Measurements from ENCODE around the gene TIMP2. TPM values are rescaled to one million over a fixed set of nuclear protein-coding genes. Genes with fewer than 3 reads are reported as not detected.

Gene TIMP2
- total and polyA plus RNA-seq, 2 of the 13 experiments (the other 11 are each of a cell fraction or from before 2014, with no cell fraction given), result 3.8 to 8.5 TPM

DNA sequence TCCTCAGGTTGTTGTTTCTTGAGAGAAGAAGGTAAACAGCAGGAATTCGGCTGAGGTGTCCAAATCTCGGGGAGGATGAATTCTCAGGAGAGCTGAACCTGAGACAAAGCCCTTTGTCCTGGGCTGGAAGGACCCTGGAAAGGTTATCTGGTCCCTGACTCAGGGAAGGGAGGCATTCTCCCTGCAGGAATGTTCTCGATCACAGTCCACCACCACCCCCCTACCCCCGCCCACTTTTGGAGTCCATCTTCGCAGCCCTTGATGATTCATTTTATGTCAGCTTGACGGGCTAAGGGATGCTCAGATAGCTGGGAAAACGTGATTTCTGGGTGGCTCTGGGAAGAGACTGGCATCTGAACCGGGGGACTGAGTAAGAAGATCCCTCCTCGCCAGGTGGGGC, 20.8 kb downstream of the TIMP2 start:
- ChIA-PET POLR2A (interaction anchor here (1.1 kb wide), 1 partner anchor 16 kb away, joined by 3 read pairs; no protein-coding TSS in a partner anchor), CTCF (ENCODE audit: low intra/inter-chr PET ratio, low total read pairs) (no interaction called here)
- no peaks in the 10 kb centered on the region for H3K79me2 ChIP-seq (ENCODE audit: insufficient read depth, low read length)
- peaks cover 24% of the 10 kb centered on the region for H3K4me1 ChIP-seq (ENCODE audit: insufficient read depth, low read length)
- DNase-seq (ENCODE audit: low spot score) (no peak), ATAC-seq (no peak), FAIRE-seq (no peak)
- H3K27ac ChIP-seq (ENCODE audit: extremely low read length, insufficient read depth, low read length), result no peak overlapping the region
- H4K20me1 ChIP-seq (ENCODE audit: insufficient read depth, low read length), result no peaks in the 10 kb centered on the region
- no peak overlapping the region for H3K9ac ChIP-seq (ENCODE audit: insufficient read depth, low read depth, low read length)
- H3K4me2 ChIP-seq (ENCODE audit: low read depth, low read length), result no peak overlapping the region
- 86% methylated on average over 9 of the region's 9 CpGs for WGBS (ENCODE audit: low lambda C conversion rate)
- H3K27me3 ChIP-seq (ENCODE audit: control insufficient read depth in 1 of 2, insufficient read depth in 2 of 2, low read length in 2 of 2), result no peaks in the 10 kb centered on the region
- intact Hi-C loops (cut with micrococcal nuclease; ENCODE audit: unreplicated experiment), result no loop called here
- H3K36me3 ChIP-seq (replicated peaks in 1 of 2; ENCODE audit: control insufficient read depth in 1 of 2, insufficient read depth in 2 of 2, low read length in 2 of 2), result no peaks in the 10 kb centered on the region; a peak in 2 of 5 replicates
- no peak overlapping the region for H2AFZ ChIP-seq (ENCODE audit: low read length)
- no peak overlapping the region for H3K4me3 ChIP-seq (replicated peaks in 1 of 3; ENCODE audit: insufficient read depth in 1 of 3, low read depth in 2 of 3, low read length in 3 of 3)
- H3K9me3 ChIP-seq (ENCODE audit: low read length), result no peaks in the 10 kb centered on the region
- in situ Hi-C loops (cut with HindIII; ENCODE audit: extremely low pct_ligation_motif_present, low pct_unique_long_range_greater_than_20kb), result no loop called here
- no TSS peak for BruUV-seq (replicated peaks)
- TF ChIP-seq TBP (CRISPR knock-in tag; IDR thresholded peaks at IDR 0.05) (no peak), CENPX (CRISPR knock-in tag; IDR thresholded peaks at IDR 0.05) (no peak), KDM2A (CRISPR knock-in tag; IDR thresholded peaks at IDR 0.05; ENCODE audit: borderline replicate concordance, low read depth) (no peak), IRF2 (CRISPR knock-in tag; IDR thresholded peaks at IDR 0.05) (no peak), MEIS1 (CRISPR knock-in tag; IDR thresholded peaks at IDR 0.05; ENCODE audit: borderline replicate concordance) (no peak), JUN (CRISPR knock-in tag; IDR thresholded peaks at IDR 0.05) (no peak), MAFG (CRISPR knock-in tag; IDR thresholded peaks at IDR 0.05) (no peak), NFIC (IDR thresholded peaks at IDR 0.05; ENCODE audit: low read length) (no peak), CREM (IDR thresholded peaks at IDR 0.05) (no peak), CREM (CRISPR knock-in tag; IDR thresholded peaks at IDR 0.05) (no peak), GATAD1 (CRISPR knock-in tag; IDR thresholded peaks at IDR 0.05) (no peak), ZFYVE20 (CRISPR knock-in tag; IDR thresholded peaks at IDR 0.05; ENCODE audit: borderline replicate concordance, low read depth) (no peak), ZNF121 (CRISPR knock-in tag; IDR thresholded peaks at IDR 0.05) (no peak)
- TF ChIP-seq, protein P1, sequence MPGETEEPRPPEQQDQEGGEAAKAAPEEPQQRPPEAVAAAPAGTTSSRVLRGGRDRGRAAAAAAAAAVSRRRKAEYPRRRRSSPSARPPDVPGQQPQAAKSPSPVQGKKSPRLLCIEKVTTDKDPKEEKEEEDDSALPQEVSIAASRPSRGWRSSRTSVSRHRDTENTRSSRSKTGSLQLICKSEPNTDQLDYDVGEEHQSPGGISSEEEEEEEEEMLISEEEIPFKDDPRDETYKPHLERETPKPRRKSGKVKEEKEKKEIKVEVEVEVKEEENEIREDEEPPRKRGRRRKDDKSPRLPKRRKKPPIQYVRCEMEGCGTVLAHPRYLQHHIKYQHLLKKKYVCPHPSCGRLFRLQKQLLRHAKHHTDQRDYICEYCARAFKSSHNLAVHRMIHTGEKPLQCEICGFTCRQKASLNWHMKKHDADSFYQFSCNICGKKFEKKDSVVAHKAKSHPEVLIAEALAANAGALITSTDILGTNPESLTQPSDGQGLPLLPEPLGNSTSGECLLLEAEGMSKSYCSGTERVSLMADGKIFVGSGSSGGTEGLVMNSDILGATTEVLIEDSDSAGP (CRISPR knock-in tag; IDR thresholded peaks at IDR 0.05; ENCODE audit: borderline replicate concordance), result no peak
- TF ChIP-seq, protein P2, sequence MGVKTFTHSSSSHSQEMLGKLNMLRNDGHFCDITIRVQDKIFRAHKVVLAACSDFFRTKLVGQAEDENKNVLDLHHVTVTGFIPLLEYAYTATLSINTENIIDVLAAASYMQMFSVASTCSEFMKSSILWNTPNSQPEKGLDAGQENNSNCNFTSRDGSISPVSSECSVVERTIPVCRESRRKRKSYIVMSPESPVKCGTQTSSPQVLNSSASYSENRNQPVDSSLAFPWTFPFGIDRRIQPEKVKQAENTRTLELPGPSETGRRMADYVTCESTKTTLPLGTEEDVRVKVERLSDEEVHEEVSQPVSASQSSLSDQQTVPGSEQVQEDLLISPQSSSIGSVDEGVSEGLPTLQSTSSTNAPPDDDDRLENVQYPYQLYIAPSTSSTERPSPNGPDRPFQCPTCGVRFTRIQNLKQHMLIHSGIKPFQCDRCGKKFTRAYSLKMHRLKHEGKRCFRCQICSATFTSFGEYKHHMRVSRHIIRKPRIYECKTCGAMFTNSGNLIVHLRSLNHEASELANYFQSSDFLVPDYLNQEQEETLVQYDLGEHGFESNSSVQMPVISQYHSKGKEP (CRISPR knock-in tag; IDR thresholded peaks at IDR 0.05), result no peak
- TF ChIP-seq, protein P3, sequence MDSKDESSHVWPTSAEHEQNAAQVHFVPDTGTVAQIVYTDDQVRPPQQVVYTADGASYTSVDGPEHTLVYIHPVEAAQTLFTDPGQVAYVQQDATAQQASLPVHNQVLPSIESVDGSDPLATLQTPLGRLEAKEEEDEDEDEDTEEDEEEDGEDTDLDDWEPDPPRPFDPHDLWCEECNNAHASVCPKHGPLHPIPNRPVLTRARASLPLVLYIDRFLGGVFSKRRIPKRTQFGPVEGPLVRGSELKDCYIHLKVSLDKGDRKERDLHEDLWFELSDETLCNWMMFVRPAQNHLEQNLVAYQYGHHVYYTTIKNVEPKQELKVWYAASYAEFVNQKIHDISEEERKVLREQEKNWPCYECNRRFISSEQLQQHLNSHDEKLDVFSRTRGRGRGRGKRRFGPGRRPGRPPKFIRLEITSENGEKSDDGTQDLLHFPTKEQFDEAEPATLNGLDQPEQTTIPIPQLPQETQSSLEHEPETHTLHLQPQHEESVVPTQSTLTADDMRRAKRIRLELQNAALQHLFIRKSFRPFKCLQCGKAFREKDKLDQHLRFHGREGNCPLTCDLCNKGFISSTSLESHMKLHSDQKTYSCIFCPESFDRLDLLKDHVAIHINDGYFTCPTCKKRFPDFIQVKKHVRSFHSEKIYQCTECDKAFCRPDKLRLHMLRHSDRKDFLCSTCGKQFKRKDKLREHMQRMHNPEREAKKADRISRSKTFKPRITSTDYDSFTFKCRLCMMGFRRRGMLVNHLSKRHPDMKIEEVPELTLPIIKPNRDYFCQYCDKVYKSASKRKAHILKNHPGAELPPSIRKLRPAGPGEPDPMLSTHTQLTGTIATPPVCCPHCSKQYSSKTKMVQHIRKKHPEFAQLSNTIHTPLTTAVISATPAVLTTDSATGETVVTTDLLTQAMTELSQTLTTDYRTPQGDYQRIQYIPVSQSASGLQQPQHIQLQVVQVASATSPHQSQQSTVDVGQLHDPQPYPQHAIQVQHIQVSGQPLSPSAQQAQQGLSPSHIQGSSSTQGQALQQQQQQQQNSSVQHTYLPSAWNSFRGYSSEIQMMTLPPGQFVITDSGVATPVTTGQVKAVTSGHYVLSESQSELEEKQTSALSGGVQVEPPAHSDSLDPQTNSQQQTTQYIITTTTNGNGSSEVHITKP (CRISPR knock-in tag; IDR thresholded peaks at IDR 0.05; ENCODE audit: low read depth), result no peak
- TF ChIP-seq, protein P4, sequence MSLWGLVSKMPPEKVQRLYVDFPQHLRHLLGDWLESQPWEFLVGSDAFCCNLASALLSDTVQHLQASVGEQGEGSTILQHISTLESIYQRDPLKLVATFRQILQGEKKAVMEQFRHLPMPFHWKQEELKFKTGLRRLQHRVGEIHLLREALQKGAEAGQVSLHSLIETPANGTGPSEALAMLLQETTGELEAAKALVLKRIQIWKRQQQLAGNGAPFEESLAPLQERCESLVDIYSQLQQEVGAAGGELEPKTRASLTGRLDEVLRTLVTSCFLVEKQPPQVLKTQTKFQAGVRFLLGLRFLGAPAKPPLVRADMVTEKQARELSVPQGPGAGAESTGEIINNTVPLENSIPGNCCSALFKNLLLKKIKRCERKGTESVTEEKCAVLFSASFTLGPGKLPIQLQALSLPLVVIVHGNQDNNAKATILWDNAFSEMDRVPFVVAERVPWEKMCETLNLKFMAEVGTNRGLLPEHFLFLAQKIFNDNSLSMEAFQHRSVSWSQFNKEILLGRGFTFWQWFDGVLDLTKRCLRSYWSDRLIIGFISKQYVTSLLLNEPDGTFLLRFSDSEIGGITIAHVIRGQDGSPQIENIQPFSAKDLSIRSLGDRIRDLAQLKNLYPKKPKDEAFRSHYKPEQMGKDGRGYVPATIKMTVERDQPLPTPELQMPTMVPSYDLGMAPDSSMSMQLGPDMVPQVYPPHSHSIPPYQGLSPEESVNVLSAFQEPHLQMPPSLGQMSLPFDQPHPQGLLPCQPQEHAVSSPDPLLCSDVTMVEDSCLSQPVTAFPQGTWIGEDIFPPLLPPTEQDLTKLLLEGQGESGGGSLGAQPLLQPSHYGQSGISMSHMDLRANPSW (CRISPR knock-in tag; IDR thresholded peaks at IDR 0.05; ENCODE audit: borderline replicate concordance), result no peak
